Caco-2 (cell line): ENCODE data around the gene C10orf90. TPM values are rescaled to one million over a fixed set of nuclear protein-coding genes. Genes with fewer than 3 reads are reported as not detected.
A peak's percentile ranks its signal among the peaks of the same experiment; 100 is the strongest.

Experiments used
- BruUV-seq: library from RNA; stranded (reverse); fragments of 400-500 nt; replicated peaks from 2 replicates; lab custom pipeline; 2021; lab: Mats Ljungman, UMichigan
- CTCF ChIA-PET: fragments of 300-600 bp; sonication (Branson Sonifier 250); formaldehyde crosslinking; loops from one replicate; lab custom pipeline; 2022; ENCODE audit warnings: antibody characterized with exemption; lab: Charles Lee
- POLR2A ChIA-PET: fragments of 300-600 bp; sonication (Branson Sonifier 250); formaldehyde crosslinking; loops from one replicate; lab custom pipeline; 2022; ENCODE audit warnings: antibody characterized with exemption; lab: Charles Lee
- DNase-seq, 2 experiments: peaks; one replicate each; pipeline versions ENCODE4 v3.0.0 to v3.0.0-alpha.2; 2020 to 2022
- H3K27me3 ChIP-seq: replicated peaks from 2 replicates; pipeline ENCODE4 v1.6.0; 2011; ENCODE audit warnings: low read length; ENCODE audit not compliant: control insufficient read depth, insufficient read depth
- H3K36me3 ChIP-seq: 2 replicates; pipeline ENCODE4 v1.5.1; 2011; ENCODE audit warnings: low read length; ENCODE audit not compliant: control insufficient read depth, insufficient read depth
- H3K4me1 ChIP-seq: fragments of 250-450 bp; sonication (Bioruptor Pico); 2 replicates; pipeline ENCODE4 v1.5.1; 2020; ENCODE audit warnings: mild to moderate bottlenecking
- H3K4me3 ChIP-seq: 2 replicates; pipeline ENCODE4 v1.5.1; 2011; ENCODE audit warnings: low read depth, mild to moderate bottlenecking, control low read depth, low read length
- H3K9me3 ChIP-seq: fragments of 250-450 bp; sonication (Bioruptor Pico); 2 replicates; pipeline ENCODE4 v1.5.1; 2020; ENCODE audit warnings: mild to moderate bottlenecking, moderate library complexity
- H3K27ac Mint-ChIP-seq: one replicate; pipeline ENCODE4 v1.8.0; 2022; ENCODE audit warnings: mixed read lengths; ENCODE audit not compliant: unreplicated experiment
- H3K27me3 Mint-ChIP-seq: one replicate; pipeline ENCODE4 v1.8.0; 2022; ENCODE audit warnings: mixed read lengths; ENCODE audit not compliant: insufficient read depth, unreplicated experiment
- H3K36me3 Mint-ChIP-seq: one replicate; pipeline ENCODE4 v1.8.0; 2022; ENCODE audit warnings: mild to moderate bottlenecking, mixed read lengths; ENCODE audit not compliant: insufficient read depth, unreplicated experiment
- H3K4me1 Mint-ChIP-seq: one replicate; pipeline ENCODE4 v1.8.0; 2022; ENCODE audit warnings: low read depth, mixed read lengths; ENCODE audit not compliant: unreplicated experiment
- H3K4me3 Mint-ChIP-seq: one replicate; pipeline ENCODE4 v1.8.0; 2022; ENCODE audit warnings: mild to moderate bottlenecking, moderate library complexity, mixed read lengths; ENCODE audit not compliant: unreplicated experiment
- H3K9me3 Mint-ChIP-seq: one replicate; pipeline ENCODE4 v1.8.0; 2022; ENCODE audit warnings: mixed read lengths; ENCODE audit not compliant: unreplicated experiment
- intact Hi-C: fragments of 100-400 bp; cut with micrococcal nuclease; formaldehyde crosslinking; loops from one replicate; pipeline ENCODE4 v1.10.0; 2022; ENCODE audit not compliant: unreplicated experiment
- total RNA-seq: library from RNA; stranded (reverse); gene quantifications from 2 replicates; pipeline ENCODE4 v1.2.3, GENCODE V29; 2022
- TF ChIP-seq, protein P1 (sequence below), 2 experiments: fragments of 200-600 bp in 1 of 2; IDR thresholded peaks; 1 replicate in 1 of 2; 2 replicates in 1 of 2; pipeline versions ENCODE4 v1.5.1 to v1.8.0; 2011 to 2022; ENCODE audit warnings: antibody characterized with exemption in 1 of 2, control low read depth in 1 of 2, inconsistent platforms in 1 of 2, low read depth in 1 of 2, low read length in 1 of 2, mild to moderate bottlenecking in 1 of 2, moderate library complexity in 1 of 2; ENCODE audit not compliant: insufficient read depth in 1 of 2, severe bottlenecking in 1 of 2, unreplicated experiment in 1 of 2

Gene C10orf90
- total RNA-seq, 1 experiment from 2014 or later = not detected

DNA sequence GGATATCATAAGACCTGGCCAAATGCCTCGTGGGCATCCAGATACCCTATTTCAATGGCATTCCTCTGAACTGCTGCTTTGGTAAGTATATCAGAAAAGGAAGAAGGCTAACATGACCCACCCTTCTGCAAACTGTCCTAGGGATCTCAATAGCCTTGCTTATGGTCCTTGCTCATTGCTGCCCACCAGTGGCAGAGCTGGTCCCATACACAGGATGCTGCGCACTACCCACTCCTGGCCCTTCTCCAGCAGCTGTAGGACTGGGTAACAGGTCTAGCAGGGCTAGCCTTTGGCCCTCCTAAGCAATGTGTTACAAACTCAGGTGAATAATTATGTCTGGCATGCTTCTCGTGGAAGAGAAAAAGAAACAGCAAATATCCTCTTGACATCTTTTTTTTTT is 72.5 kb downstream of the C10orf90 start:
- intact Hi-C loops = loop anchor here (5.0 kb wide), 1 partner anchor 666 kb away; no protein-coding TSS in a partner anchor
- Mint-ChIP-seq H3K9me3 (no peaks in the 10 kb centered on the region), H3K36me3 (no peaks in the 10 kb centered on the region), H3K27me3 (peaks cover 5% of the 10 kb centered on the region), H3K4me1 (no peaks in the 10 kb centered on the region), H3K27ac (no peak overlapping the region), H3K4me3 (no peak overlapping the region)
- Histone ChIP-seq H3K27me3 (no peaks in the 10 kb centered on the region), H3K36me3 (no peaks in the 10 kb centered on the region), H3K4me3 (no peak overlapping the region), H3K9me3 (no peaks in the 10 kb centered on the region), H3K4me1 (no peaks in the 10 kb centered on the region)
- TF ChIP-seq, protein P1, sequence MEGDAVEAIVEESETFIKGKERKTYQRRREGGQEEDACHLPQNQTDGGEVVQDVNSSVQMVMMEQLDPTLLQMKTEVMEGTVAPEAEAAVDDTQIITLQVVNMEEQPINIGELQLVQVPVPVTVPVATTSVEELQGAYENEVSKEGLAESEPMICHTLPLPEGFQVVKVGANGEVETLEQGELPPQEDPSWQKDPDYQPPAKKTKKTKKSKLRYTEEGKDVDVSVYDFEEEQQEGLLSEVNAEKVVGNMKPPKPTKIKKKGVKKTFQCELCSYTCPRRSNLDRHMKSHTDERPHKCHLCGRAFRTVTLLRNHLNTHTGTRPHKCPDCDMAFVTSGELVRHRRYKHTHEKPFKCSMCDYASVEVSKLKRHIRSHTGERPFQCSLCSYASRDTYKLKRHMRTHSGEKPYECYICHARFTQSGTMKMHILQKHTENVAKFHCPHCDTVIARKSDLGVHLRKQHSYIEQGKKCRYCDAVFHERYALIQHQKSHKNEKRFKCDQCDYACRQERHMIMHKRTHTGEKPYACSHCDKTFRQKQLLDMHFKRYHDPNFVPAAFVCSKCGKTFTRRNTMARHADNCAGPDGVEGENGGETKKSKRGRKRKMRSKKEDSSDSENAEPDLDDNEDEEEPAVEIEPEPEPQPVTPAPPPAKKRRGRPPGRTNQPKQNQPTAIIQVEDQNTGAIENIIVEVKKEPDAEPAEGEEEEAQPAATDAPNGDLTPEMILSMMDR (IDR thresholded peaks at IDR 0.05; ENCODE audit: insufficient read depth in 1 of 2, low read depth in 1 of 2, low read length in 1 of 2, severe bottlenecking in 1 of 2, unreplicated experiment in 1 of 2) = peak; percentile 42 to 74
- DNase-seq = peak; percentile 48 to 49
- no TSS peak for BruUV-seq
- ChIA-PET CTCF (no interaction called here), POLR2A (no interaction called here)

DNA sequence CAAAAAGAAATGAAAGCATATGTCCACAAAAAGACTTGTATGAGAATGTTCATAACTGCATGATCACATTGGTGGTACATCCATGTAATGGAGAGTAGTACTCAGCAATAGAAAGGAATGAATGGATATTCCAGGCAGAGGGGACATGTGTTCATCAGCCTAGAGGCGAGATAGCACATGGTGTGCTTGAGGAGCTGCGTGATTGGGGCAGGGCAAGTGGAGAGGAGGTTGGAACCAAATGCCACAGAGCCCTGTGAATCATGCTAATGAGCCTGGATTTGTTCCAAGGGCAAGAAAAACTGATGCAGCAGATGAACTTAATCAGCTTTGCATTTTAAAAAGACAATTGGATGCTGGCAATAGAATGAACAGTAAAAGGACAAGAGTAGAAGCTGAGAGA is 73.3 kb downstream of the C10orf90 start:
- no peaks in the 10 kb centered on the region for H3K4me1 ChIP-seq
- intact Hi-C loops = loop anchor here (5.0 kb wide), 1 partner anchor 665 kb away; no protein-coding TSS in a partner anchor
- no peaks in the 10 kb centered on the region for H3K36me3 ChIP-seq
- BruUV-seq = no TSS peak
- Mint-ChIP-seq H3K9me3 (no peaks in the 10 kb centered on the region), H3K27ac (no peak overlapping the region), H3K36me3 (no peaks in the 10 kb centered on the region), H3K27me3 (peaks cover 5% of the 10 kb centered on the region), H3K4me3 (no peak overlapping the region), H3K4me1 (no peaks in the 10 kb centered on the region)
- POLR2A ChIA-PET = no interaction called here
- TF ChIP-seq, protein P1 (IDR thresholded peaks at IDR 0.05; ENCODE audit: insufficient read depth in 1 of 2, low read depth in 1 of 2, low read length in 1 of 2, severe bottlenecking in 1 of 2, unreplicated experiment in 1 of 2) = no peak
- H3K9me3 ChIP-seq = no peaks in the 10 kb centered on the region
- CTCF ChIA-PET = no interaction called here
- H3K4me3 ChIP-seq = no peak overlapping the region
- no peaks in the 10 kb centered on the region for H3K27me3 ChIP-seq
- no peak for DNase-seq

DNA sequence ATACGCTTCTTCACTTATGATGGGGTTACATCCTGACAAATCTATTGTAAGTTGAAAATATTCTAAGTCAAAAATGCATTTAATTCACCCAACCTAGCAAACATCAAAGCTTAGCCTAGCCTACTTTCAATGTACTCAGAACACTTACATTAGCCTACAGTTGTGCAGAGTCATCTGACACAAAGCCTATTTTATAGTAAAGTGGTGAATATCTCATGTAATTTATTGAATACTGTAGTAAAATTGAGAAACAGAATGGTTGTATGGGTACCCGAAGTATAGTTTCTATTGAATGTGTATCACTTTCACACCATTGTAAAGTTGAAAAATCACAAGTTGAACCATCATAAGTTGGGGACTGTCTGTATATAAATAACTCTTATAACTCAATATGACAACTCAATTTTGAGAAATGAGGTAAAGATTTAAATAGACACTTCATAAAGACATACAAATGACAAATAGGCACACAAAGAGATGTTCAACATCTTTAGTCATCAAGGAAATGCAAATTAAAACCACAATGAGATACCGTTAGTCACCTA is 73.9 kb downstream of the C10orf90 start:
- no peaks in the 10 kb centered on the region for H3K36me3 Mint-ChIP-seq
- H3K4me1 Mint-ChIP-seq = no peaks in the 10 kb centered on the region
- peaks cover 5% of the 10 kb centered on the region for H3K27me3 Mint-ChIP-seq
- Histone ChIP-seq H3K27me3 (no peaks in the 10 kb centered on the region), H3K36me3 (no peaks in the 10 kb centered on the region), H3K4me1 (no peaks in the 10 kb centered on the region), H3K4me3 (no peak overlapping the region), H3K9me3 (no peaks in the 10 kb centered on the region)
- no TSS peak for BruUV-seq
- no peaks in the 10 kb centered on the region for H3K9me3 Mint-ChIP-seq
- ChIA-PET CTCF (no interaction called here), POLR2A (no interaction called here)
- no peak overlapping the region for H3K27ac Mint-ChIP-seq
- intact Hi-C loops = loop anchor here (5.0 kb wide), 1 partner anchor 664 kb away; no protein-coding TSS in a partner anchor
- no peak overlapping the region for H3K4me3 Mint-ChIP-seq
- TF ChIP-seq, protein P1 (IDR thresholded peaks at IDR 0.05; ENCODE audit: insufficient read depth in 1 of 2, low read depth in 1 of 2, low read length in 1 of 2, severe bottlenecking in 1 of 2, unreplicated experiment in 1 of 2) = no peak
- DNase-seq = no peak
